ENCODE data around the gene WDR20. TPM values are rescaled to one million over a fixed set of nuclear protein-coding genes. Genes with fewer than 3 reads are reported as not detected.

The WDR20 gene
- 13.8 and 19.2 TPM in 2 replicates for total RNA-seq

DNA sequence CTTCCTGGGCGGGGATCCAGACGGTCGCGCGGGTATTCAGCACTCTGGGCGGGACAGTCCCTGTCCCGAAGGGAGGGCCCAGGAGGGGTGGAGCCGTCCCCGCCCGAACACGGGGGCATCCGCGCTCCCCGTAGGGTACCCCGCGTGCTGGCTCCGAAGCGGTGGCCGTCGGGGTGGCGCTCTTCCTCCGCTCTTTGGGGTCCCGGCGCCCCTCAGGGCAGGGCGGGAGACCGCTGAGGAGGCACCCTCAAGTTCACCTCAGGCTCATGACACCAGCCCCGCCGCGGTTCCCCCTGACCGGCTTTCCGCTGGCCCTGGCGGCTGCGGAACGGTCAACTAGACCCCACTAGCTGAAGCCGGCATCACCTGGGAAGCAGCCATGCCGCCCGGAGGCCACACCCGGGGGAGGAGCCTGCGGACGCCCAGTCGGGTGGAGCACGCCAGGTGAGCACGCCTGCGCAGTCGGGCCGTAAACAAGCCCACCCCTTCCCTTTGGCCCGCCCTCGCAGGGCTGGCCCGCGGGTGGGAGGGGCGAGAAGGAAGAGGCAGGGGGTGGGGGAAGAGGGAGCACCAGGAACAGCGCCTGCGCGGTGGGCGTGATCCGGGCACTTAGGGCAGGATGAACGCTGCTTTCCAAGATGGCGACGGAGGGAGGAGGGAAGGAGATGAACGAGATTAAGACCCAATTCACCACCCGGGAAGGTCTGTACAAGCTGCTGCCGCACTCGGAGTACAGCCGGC is at the start of gene WDR20:
TSS of gene WDR20 (plus strand) at position 612 of the 741 bp plus-strand sequence. CDS start at position 639, 27 bp downstream.

Other genes with a start within 250 kb of the WDR20 start
- 602 and 609 TPM in 2 replicates for gene DYNC1H1, start 175.3 kb upstream of the WDR20 start, total RNA-seq
- 1,098 and 2,123 TPM in 2 replicates for gene HSP90AA1, start 52.9 kb upstream of the WDR20 start, total RNA-seq
- gene MOK, start 165.3 kb downstream of the WDR20 start, total RNA-seq: 15.2 and 19.7 TPM in 2 replicates
- gene ZNF839, start 179.8 kb downstream of the WDR20 start, total RNA-seq: 7.3 and 9.4 TPM in 2 replicates
- gene CINP, start 223.0 kb downstream of the WDR20 start, total RNA-seq: 36.4 and 57.3 TPM in 2 replicates
- gene TECPR2, start 223.0 kb downstream of the WDR20 start, total RNA-seq: 9.0 and 16.5 TPM in 2 replicates